GM18498 (cell line): ENCODE measurements around the gene SEPTIN6.
A peak's percentile ranks its signal among the peaks of the same experiment; 100 is the strongest.

Source experiments
- ATAC-seq: cut with Tn5 transposase; IDR thresholded peaks from one replicate; pipeline ENCODE4 v1.9.1; 2021; ENCODE audit warnings: mild to moderate bottlenecking, moderate library complexity; ENCODE audit not compliant: unreplicated experiment

The SEPTIN6 gene

GRCh38 chrX:119659522-119659921 is 33.4 kb downstream of the SEPTIN6 start:
- ATAC-seq: no peak

- ATAC-seq: no peak
Observed at GRCh38 chrX:119655125-119655524, 37.8 kb downstream of the SEPTIN6 start.

- ATAC-seq: no peak
Observed at GRCh38 chrX:119654112-119654531, 38.8 kb downstream of the SEPTIN6 start.

- peak; percentile 15 for ATAC-seq
Observed at GRCh38 chrX:119648421-119648775, 44.6 kb downstream of the SEPTIN6 start.

- peak; percentile 95 for ATAC-seq
Observed at GRCh38 chrX:119647552-119648420, 45.2 kb downstream of the SEPTIN6 start.

GRCh38 chrX:119647089-119647488 is 45.9 kb downstream of the SEPTIN6 start:
- ATAC-seq: no peak

- no peak for ATAC-seq
Observed at GRCh38 chrX:119646515-119646914, 46.5 kb downstream of the SEPTIN6 start.

GRCh38 chrX:119643696-119644095 is 49.3 kb downstream of the SEPTIN6 start:
- no peak for ATAC-seq
